ENCODE results near the gene ZMYM2.
A peak's percentile ranks its signal among the peaks of the same experiment; 100 is the strongest.

Gene ZMYM2

GRCh38 chr13:20105161-20105689, 146.7 kb downstream of the ZMYM2 start:
- no peak for DNase-seq (ENCODE audit: low spot score)

GRCh38 chr13:20106742-20107141, 148.2 kb downstream of the ZMYM2 start:
- DNase-seq (ENCODE audit: low spot score): no peak

GRCh38 chr13:20109037-20109436, 150.5 kb downstream of the ZMYM2 start:
- DNase-seq (ENCODE audit: low spot score): no peak

DNA sequence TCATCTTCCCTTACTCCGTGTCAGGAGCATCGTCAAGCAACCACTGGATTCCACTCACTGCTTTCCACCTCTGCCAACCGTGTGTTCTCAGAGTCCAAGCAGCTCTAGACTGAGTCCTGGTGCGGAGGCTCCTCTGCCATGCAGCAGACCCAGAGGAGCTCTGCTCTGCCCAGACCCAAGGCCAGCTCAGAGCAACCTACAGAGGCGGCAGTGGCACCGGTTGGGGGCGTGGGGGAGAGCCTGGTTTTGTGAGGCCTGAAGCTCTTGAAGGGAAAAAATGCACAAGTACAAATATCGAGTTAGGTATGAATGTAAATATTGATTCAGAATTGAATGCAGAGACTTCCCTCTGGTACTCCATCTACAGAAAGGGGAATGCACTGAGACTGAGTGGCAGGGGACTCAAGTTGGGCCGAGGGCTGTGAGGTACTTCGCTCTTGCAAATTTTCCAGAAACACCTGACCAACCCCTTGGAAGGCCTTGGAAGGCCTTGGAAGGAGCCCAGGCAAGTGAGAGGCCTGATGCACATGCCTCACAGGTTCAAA, 155.6 kb downstream of the ZMYM2 start:
- no peak for DNase-seq (ENCODE audit: low spot score)

- DNase-seq (ENCODE audit: low spot score): no peak
Observed at GRCh38 chr13:20116213-20116612, 157.7 kb downstream of the ZMYM2 start.

GRCh38 chr13:20118268-20119140, 160.0 kb downstream of the ZMYM2 start:
- peak; percentile 63 for DNase-seq (ENCODE audit: low spot score)

DNA sequence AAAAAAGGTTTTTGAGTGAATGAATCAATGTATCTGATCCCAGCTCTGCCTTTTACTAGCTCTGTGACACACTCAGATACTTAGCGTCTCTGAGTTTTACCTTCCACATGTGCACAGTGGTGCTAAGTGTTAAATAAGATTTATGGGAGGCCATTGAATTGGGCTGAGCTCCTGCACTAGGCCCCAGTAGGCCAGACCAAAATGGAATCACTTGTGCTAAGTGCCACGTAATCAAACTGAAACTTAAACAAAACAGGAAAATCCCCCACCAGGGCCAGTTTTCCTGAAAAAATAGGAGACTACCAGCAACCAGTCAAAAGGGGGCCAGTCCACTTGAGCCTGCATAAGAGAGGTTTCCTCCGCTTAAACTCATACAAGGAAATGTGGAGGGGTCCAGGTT, 161.4 kb downstream of the ZMYM2 start:
- DNase-seq (ENCODE audit: low spot score): no peak

DNA sequence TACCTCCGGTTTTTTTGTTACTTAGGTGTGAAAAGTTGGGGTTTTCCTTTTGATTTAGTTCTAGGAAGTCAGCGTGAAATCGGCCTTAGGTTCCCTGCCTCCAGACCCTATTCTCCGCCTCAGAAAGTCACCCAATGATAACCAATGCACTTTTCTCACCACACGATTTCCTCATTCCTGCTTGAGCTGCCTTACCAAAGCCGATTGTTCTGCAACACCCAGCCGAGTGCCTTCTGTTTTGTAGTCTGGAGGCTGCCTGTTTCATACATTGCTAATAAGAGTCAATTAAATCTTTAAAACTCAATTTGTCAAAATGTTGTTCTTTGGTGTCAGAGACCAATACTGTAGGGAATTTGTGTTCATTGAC, 162.6 kb downstream of the ZMYM2 start:
- no peak for DNase-seq (ENCODE audit: low spot score)

DNA sequence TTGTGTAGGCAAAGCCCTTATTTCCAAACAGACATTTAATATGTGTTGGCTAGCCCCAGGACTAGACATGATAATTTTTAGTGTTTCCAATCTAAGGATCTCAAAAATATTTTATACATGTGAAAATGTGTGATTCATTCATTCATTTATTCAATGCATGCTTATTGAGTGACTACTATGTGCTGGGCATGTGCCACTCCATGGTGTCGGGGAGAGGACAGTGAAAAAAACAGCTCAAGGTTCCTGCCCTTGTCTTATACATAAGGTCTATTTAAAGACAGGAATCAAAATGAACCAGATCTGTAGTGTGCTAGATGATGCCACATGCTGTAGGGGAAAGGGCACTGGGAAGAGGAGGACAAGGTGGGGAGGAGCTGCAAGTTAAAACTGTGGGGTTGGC, 165.8 kb downstream of the ZMYM2 start:
- DNase-seq (ENCODE audit: low spot score): no peak

- no peak for DNase-seq (ENCODE audit: low spot score)
Observed at GRCh38 chr13:20125129-20125782, 166.7 kb downstream of the ZMYM2 start.

DNA sequence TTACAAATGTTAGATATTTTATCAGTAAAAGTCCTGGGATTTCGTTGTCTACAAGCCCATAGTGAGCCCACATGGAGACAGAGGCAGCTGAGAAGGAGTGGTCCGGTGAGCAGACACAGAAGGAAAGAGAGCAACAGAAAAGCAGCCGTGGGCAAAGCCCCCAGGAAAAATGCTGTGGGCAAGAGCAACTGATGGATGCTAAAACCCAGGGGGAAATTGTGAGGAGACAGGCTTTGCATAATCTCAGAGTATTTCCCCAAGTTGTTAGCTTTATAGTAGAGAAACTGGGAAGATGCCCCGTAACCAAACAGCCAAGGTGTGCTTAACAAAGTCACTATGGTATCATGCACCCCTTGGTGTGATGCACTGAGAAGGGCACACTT, 167.2 kb downstream of the ZMYM2 start:
- DNase-seq (ENCODE audit: low spot score): no peak

DNA sequence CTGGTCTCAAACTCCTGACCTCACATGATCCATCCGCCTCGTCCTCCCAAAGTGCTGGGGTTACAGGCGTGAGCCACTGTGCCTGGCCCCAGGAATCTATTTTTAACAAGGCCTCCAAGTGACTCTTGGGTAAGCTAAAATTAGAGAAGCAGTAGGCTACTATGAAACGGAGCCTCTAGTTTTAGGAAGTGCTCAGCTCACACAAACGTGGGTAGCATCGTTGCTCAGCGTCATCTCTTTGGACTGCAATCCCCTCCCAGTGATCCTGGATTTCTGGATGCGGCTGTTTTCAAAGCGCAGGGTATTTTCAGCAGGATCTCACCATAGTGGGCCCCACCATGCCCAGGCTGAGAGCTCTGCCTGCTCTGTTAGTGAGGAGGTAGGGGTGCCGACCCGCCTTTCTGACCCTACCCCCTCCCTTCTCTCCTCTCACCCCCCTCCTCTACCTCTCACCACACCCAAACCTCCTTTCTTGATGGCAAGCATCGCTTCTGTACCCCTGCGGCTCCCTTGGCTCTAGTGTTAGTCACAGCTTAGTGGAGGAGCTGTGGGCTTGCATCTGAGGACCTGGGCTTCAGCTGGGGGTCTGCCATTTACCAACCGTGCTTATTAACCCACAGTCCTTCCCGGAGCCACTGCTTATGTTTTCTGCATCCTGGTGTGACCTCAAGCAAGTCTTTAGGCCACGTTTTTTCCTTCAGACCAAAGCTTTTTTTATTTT, 168.2 kb downstream of the ZMYM2 start:
- no peak for DNase-seq (ENCODE audit: low spot score)

GRCh38 chr13:20127262-20127561, 168.7 kb downstream of the ZMYM2 start:
- no peak for DNase-seq (ENCODE audit: low spot score)

DNA sequence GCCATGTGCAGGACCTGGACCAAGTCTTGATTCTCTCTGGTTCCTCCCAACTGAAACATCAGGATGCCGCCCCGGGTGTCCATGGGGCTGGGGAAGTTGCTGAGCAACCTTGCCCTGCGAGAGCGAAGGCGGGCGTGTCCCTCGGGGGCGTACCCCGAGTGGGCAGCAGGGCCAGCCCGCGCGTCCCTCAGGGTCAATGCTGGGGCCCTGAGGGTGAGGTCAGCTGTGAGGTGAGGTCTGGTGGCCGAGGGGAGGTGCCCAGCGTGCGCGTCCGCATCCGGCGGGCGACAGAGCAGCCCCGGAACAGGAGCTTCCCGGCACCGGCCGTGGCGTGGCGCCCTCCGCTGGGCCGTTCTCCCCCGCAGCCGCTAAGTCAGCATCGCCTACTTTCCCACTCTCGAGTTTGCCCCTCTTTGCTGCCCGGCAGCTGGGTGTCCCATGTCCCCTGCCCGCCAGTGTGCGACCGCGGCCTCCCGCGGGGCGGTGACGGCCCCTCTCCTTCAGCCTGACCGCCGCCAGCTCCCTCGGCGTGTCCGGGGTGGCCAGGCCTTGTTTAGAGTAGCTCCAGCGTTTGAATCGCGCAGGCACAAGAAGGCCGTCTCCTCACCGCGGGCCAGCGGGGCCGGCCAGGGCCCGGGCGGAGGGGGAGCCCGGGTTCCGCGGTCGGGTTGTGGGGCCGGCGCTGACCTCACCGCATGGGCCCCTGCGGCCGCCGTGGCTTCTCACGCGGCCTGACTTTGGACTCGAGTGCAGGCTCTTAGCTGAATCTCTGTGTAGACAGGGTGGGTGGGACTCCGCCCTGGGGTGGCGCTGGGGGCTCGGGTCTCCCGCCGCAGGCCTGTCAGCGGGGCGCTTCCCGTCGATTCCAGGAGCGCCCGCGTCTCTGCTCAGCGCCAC, 169.3 kb downstream of the ZMYM2 start:
- DNase-seq (ENCODE audit: low spot score): peak; percentile 80

DNA sequence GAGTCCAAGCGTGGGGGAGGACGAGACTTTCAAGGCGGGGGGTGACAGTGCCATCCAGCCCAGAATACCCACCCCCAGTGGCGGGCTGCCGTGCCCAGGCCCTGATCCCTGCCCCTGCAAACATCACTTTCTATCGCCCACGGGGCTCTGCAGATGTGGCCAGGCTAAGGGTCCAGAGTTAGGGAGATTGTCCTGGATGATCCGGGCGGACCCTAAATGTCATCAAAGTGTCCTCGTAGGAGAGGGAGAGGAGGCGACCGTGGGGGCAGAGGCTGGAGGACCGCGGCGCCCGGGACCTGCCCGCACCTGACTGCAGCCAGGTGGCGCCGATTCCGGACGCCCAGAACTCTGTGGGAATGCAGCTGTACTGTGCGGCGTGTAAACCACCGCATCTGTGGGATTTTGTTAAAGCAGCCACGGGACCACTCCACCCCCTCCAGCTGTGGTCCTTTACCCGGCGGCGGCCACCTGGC, 170.0 kb downstream of the ZMYM2 start:
- DNase-seq (ENCODE audit: low spot score): peak; percentile 51

DNA sequence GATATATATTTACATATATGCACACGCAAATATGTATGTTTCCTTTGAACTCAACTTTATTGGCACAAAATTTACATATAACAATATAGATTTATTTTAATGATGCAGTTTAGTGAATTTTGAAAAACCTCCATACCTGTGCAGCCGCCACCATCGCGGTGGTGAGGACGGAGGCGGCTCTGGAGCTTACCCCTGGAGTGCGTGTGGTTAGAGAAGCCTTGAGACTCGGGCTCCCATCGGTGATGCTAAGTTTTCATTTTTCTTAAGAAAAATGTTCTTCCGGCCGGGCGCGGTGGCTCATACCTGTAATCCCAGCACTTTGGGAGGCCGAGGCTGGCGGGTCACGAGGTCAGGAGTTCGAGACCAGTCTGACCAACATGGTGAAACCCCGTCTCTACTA, 170.5 kb downstream of the ZMYM2 start:
- no peak for DNase-seq (ENCODE audit: low spot score)

GRCh38 chr13:20130012-20130411, 171.5 kb downstream of the ZMYM2 start:
- DNase-seq (ENCODE audit: low spot score): no peak

DNA sequence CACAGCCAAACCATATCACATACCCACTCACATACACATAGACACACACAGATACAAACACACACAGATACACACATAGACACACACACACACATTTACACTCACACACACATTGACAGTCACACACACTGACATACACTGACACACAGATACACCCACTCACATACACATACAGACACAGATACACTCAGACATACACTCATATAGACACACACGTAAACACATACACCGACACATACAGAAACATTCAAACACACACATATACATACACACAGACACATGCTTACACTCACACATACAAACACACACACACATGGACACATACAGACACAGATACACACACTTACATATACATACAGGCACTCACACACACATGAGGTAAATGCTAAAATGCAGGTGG, 172.1 kb downstream of the ZMYM2 start:
- no peak for DNase-seq (ENCODE audit: low spot score)

GRCh38 chr13:20131057-20131832, 172.7 kb downstream of the ZMYM2 start:
- DNase-seq (ENCODE audit: low spot score): no peak

DNA sequence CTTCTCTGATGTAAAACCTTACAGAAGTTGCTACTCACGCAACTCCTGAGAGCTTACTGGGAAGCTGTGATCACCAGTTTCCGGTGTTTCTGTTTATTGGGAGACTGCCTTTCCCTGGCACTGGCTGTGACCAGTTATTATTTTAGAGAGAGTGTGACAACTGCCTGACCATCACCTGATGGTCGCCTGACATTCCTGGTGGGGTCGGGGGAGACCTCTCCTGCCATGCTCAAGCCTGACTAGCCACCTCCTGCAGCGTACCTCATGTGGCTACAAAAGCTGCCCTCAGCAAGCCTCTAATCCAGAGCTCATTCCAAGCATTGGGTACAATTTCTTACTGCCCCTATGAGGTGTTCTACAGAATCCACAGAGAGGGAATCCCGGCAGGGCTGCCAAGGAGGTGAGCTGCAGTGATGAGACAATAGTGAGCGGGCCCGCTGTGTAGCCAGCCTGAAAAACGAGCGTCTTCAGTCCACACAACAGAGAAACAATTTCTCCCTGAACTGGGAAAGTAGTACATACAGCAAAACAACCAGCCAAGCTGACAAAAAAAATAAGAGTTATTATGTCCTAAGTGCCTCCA, 173.6 kb downstream of the ZMYM2 start:
- DNase-seq (ENCODE audit: low spot score): no peak
